Raji (cell line): ENCODE results near the gene ANO10.

Source experiments
- POLR2A ChIP-seq: IDR thresholded peaks from 2 replicates; pipeline ENCODE4 v1.6.1; 2011; ENCODE audit warnings: low read depth, low read length, control low read depth; ENCODE audit not compliant: insufficient read depth

Gene ANO10

DNA sequence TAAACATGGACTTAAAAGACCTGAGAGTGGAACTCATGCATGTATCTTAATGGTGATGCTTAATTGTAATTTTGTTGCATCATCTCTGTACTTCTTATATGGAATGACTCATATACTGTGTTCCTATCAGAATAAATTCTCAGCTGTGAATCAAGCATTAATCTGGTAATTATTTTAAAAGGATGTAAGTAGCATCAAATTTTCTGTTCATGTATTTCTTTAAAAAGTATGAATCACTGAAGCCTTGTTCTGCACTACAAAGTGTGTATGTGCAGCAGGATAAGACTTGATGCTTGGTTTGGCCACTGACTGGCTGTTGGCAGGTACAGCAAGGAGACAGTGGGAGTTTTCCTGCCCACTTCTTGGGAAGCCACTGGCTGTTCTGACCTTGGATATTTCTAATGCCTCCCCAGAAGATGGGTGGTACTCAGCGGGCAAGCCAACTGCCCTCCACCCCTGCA lies 123.9 kb downstream of the ANO10 start:
- no peak for TF ChIP-seq POLR2A

DNA sequence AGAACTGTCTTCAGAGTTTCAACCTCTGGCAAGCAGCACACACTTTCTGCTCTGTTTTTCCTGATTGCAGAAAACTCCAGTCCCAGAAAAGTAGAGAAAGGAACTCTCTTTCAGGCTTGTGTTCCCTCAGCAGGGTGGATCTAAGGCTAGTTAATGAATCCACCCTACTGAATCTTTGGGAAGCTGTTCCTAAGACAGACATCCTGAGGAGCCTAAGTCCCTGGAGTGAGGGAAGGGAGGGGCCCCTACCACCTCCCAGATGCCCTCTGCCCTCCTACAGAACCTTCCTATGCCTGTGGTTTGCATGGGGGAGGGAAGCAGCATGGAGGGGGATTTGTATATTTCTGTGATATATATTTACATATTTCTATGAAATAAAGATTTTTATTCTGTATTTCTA lies 124.4 kb downstream of the ANO10 start:
- TF ChIP-seq POLR2A = no peak

DNA sequence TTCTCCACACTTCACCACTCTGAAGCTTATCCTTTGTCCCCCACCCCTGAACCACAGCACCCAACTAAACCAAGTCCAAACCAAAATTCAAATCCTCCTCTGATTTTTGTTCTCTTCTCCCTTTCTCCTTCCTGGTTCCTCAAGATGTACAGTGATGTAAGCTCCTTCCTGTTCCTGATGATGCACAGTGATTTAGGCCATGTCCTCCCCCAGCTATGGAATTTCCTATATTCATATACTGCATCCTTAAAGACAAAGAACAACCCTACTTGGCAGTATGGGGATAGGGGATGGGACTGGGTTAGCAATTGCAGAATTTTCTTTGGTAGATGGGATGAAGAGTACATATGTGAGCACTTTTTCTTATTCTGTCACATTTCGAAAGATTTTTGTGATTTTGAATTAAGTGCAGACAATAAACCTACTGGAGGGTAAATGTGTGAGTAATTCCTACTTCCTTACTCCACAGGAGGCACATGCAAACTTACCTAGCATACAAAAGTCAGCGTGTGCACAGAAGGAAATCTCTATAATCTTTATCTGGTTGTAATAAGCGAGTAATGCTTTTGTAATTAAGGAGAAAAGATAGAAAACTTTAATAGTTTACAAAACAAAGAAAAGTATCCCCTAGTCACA lies 125.0 kb downstream of the ANO10 start:
- TF ChIP-seq POLR2A = no peak

DNA sequence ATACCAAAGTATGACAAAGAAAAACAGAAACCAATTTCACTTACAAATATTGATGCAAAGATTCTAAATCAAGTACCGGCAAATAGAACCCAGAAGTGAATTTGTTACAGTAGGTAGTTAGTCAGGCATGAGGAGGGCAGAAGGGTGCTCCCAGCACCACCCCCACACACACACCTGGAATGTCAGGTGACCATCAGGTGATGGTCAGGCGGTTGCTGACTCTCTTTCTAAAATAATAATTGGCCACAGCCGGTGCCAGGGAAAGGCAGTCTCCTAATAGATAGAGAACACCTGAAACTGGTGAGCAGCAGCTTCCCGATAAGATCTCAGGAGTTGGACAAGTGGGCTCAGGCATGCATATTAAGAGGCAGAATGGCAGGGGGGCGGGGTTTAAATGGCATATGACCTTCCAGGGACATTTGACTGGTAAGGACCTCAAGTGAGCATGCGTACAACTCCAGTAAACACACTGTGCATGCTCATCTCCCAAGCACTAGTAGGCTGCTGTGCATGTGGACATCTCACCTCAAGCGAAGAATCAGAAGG lies 131.1 kb downstream of the ANO10 start:
- TF ChIP-seq POLR2A = no peak

DNA sequence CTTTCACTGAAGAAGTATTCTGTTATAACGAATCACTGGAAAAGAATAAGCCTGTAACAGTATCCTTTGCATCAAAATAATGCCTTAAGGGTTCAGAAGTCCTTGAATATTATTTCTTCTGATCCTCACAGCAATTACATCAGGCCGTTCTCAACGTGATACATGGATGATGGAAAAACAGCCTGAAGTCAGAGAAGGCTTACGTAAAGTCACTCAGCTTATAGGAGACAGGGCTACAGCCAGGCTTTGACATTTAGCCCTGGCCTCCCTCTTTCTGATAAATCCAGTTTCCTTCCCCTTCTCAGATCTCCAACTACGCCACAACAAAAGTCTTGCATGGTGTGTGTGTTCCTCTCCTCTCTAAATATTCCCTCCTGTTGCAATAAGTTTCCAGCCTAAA lies 131.9 kb downstream of the ANO10 start:
- no peak for TF ChIP-seq POLR2A

- TF ChIP-seq POLR2A = no peak
Measured at GRCh38 chr3:43485931-43486330, 135.9 kb downstream of the ANO10 start.

DNA sequence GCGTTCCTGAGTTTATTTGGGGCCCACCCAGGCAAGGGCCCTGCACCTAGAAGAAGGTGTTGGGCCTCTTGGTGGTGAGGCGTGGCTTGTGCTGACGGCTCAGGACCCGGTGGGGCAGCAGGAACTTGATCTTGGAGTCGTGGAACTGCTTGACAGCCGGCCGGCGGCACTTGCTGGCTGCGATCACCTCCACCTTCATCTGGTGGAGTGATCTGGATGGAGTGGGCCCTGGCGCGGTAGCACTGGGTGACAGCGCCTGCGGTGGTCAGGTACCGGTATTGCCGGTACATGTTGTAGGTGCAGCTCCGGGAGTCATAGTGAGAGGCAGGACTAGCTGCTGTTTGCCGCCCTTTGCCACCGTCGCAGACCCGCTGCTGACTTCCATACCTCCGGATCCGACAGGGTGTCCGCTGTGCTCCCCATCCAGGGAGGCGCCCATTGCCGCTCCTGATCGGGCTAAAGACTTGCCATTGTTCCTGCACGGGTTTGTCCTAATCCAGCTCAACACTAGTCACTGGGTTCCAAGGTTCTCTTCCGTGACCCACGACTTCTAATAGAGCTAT lies 136.8 kb downstream of the ANO10 start:
- TF ChIP-seq POLR2A = no peak

DNA sequence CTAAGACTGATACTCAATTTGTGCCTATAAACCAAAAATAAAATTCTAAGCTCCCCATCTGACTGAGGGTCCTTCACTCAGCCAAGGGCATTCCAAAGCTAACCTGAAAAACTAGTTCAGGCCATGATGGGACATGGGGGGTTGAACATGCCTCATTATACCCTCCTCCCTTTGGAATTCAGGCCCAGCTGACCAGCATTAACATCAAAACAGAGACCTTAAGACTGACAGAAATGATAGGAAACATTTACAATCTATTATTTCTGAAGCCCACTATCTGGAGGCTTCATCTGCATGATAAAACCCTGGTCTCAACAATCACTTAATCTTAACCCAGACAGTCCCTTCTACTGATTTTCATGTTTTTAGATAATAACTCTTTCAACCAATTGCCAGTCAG lies 140.4 kb downstream of the ANO10 start:
- no peak for TF ChIP-seq POLR2A

GRCh38 chr3:43478118-43478785 lies 143.6 kb downstream of the ANO10 start:
- TF ChIP-seq POLR2A = no peak

DNA sequence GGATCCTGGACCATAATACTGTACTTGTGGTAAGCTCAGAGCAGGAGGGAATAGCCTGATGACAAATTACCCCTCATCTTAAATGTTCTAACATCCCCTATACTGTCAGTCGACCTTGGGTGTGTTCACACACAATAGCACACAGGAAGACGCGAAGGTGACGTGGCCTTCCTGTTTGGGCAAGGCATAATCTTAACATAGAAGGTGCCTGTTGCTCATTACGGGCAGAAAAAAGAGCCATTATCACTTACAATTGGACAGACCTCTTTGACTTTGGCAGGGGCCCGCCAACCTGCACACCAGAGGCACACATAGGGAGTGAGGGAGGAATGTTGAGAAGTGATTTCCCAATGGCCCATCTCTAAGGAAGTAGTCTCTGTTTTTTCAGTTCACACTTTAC lies 144.2 kb downstream of the ANO10 start:
- TF ChIP-seq POLR2A = no peak

DNA sequence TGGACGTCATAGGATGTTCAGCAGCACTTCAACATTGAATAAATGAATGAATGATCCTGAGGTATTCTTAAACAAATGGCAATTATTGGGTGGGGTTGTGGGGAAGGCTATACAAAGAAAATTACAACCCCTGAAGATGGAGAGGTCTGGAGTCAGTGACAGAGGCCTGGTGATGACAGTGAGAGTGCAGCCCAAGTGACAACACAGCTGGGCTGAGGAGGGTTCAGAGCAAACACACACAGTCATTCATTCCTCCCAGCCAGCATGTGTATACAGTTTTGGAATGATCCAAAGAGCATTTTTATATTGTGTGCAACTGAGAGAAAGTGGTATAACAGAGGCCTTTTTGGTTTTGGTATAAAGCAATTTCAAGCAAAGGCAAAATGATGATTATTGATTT lies 148.1 kb downstream of the ANO10 start:
- TF ChIP-seq POLR2A = no peak

DNA sequence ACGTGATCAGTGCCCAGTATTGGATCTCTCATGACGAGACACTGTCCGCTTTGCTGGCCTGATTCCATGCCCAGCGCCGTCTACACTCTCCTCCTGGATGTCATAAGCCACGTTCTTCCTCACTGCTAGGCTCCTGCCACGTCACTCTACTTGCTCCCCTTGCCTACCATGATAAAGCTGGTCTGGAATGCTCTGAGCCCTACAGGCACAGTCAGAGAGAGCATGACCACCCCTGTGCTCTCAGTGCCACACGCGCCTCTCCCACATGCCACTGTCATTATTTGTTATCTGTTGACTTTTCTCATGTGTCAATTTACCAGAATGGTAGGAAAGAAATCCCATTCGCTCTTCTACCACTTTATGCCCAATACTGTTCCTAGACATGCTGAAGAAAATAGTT lies 148.6 kb downstream of the ANO10 start:
- no peak for TF ChIP-seq POLR2A

GRCh38 chr3:43468133-43468532 lies 153.7 kb downstream of the ANO10 start:
- TF ChIP-seq POLR2A = no peak

GRCh38 chr3:43465109-43465508 lies 156.7 kb downstream of the ANO10 start:
- TF ChIP-seq POLR2A = no peak

GRCh38 chr3:43461345-43461744 lies 160.5 kb downstream of the ANO10 start:
- no peak for TF ChIP-seq POLR2A

DNA sequence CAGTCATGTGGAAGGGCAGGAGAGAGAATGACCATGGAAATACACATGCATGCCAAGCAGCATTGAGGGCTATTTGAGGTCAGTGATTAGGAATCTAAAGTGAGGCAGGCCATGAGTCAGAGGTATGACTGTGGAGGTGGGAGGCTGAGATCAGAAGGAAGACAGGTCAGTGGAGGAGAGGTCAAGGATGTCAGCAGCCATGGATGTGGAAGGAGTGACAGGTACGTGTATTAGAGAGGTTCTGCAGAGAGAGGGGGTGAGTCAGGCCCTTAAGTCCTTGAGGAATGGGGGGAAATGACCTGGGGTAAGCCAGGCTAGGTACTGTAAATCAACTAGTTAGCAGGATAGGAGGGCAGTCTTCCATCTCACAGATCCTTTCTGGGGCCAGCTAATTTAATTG lies 166.6 kb downstream of the ANO10 start:
- no peak for TF ChIP-seq POLR2A
